ENCODE results near the gene PPA1.

The PPA1 gene

DNA sequence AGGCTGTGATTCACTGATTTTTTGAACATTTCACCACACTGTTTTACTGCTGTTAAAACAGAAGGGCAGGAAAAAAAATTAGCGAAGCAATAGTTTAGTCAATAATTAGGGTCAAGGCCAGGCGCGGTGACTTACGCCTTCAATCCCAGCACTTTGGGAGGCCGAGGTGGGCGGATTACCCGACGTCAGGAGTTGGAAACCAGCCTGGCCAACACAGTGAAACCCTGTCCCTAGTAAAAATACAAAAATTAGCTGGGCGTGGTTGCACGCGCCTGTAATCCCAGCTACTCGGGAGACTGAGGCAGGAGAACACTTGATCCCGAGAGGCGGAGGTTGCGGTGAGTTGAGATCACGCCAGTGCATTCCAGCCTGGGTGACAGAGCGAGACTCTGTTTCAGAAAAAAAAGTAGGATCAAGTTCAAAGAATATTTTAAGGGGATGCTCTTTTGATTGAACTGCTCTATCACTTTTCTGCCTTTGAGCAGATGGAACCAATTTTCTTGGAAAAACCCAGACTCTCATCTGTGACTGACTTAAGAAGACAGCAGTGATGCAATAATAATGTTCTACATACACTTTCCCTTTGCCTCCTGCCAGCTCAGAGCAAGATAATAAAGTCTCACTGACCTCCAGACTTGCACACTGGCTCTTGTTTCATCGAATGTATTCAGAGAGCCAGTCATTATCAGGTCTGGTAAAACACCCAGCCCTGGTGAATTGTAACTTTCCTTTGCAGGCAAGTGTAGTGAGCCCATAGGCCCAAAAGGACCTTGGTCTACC, 1.6 kb upstream of the PPA1 start:
- DNase-seq (ENCODE audit: low read depth) = peak; percentile 90
- H3K4me3 ChIP-seq (ENCODE audit: low read depth, low read length) = no peak overlapping the region
- TF ChIP-seq, protein P1, sequence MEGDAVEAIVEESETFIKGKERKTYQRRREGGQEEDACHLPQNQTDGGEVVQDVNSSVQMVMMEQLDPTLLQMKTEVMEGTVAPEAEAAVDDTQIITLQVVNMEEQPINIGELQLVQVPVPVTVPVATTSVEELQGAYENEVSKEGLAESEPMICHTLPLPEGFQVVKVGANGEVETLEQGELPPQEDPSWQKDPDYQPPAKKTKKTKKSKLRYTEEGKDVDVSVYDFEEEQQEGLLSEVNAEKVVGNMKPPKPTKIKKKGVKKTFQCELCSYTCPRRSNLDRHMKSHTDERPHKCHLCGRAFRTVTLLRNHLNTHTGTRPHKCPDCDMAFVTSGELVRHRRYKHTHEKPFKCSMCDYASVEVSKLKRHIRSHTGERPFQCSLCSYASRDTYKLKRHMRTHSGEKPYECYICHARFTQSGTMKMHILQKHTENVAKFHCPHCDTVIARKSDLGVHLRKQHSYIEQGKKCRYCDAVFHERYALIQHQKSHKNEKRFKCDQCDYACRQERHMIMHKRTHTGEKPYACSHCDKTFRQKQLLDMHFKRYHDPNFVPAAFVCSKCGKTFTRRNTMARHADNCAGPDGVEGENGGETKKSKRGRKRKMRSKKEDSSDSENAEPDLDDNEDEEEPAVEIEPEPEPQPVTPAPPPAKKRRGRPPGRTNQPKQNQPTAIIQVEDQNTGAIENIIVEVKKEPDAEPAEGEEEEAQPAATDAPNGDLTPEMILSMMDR (conservative IDR thresholded peaks at IDR 0.05; ENCODE audit: low read depth, low read length) = no peak

DNA sequence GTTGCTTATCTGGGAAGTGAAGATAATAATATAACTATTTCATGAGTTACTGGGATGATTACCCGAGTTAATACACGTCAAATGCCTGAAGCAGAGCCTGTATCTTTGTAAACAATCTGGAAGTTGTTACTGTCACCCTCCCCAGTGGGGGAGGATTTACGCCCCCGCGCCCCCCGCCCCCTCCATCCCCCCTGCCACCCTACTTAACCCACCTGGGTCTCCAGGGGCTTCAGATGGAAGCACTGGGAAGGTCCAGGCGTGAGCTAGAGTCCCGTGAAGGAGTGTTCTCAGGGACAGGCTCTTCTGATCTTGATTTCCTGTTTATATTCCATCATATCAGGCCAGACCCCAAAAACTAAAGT, 691 bp upstream of the PPA1 start:
- peak overlapping the region; percentile 89 for H3K4me3 ChIP-seq (ENCODE audit: low read depth, low read length)
- TF ChIP-seq, protein P1 (conservative IDR thresholded peaks at IDR 0.05; ENCODE audit: low read depth, low read length) = no peak
- DNase-seq (ENCODE audit: low read depth) = no peak

DNA sequence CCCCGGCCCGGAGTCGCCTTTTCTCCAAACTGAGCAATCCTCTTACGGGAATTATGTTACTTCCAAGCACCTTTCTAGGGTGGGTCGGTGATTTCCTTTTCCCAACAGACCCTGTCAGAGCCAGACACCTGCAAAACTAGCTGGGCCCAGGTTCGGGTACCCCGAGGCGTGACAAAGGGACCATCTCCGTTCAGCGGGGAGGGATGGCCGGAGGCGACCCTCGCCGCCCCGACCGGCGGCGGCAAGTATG, 445 bp downstream of the PPA1 start:
- DNase-seq (ENCODE audit: low read depth) = no peak
- peak overlapping the region; percentile 89 for H3K4me3 ChIP-seq (ENCODE audit: low read depth, low read length)
- TF ChIP-seq, protein P1 (conservative IDR thresholded peaks at IDR 0.05; ENCODE audit: low read depth, low read length) = no peak

GRCh38 chr10:70232155-70232858, 922 bp downstream of the PPA1 start:
- DNase-seq (ENCODE audit: low read depth) = peak; percentile 57
- H3K4me3 ChIP-seq (ENCODE audit: low read depth, low read length) = peak overlapping the region; percentile 89
- TF ChIP-seq, protein P1 (conservative IDR thresholded peaks at IDR 0.05; ENCODE audit: low read depth, low read length) = no peak

GRCh38 chr10:70228491-70228890, 4.7 kb downstream of the PPA1 start:
- no peak overlapping the region for H3K4me3 ChIP-seq (ENCODE audit: low read depth, low read length)

GRCh38 chr10:70227548-70228320, 5.5 kb downstream of the PPA1 start:
- TF ChIP-seq, protein P1 (conservative IDR thresholded peaks at IDR 0.05; ENCODE audit: low read depth, low read length) = no peak
- DNase-seq (ENCODE audit: low read depth) = no peak
- H3K4me3 ChIP-seq (ENCODE audit: low read depth, low read length) = no peak overlapping the region

More at GRCh38 chr10:70228491-70228890, 4.7 kb downstream of the PPA1 start:
- TF ChIP-seq, protein P1 (conservative IDR thresholded peaks at IDR 0.05; ENCODE audit: low read depth, low read length) = no peak
- DNase-seq (ENCODE audit: low read depth) = no peak
